Measurements from ENCODE around the gene HPS4. TPM values are rescaled to one million over a fixed set of nuclear protein-coding genes. Genes with fewer than 3 reads are reported as not detected.
"Not testable (repeated sequence)": the region's sequence is repeated elsewhere in the genome, so short reads cannot be mapped to it uniquely, and the experiment has no call there.

HPS4 gene
- total RNA-seq, 4 donors from 2014 or later, result 46.5 to 152 (median 62.9) TPM

DNA sequence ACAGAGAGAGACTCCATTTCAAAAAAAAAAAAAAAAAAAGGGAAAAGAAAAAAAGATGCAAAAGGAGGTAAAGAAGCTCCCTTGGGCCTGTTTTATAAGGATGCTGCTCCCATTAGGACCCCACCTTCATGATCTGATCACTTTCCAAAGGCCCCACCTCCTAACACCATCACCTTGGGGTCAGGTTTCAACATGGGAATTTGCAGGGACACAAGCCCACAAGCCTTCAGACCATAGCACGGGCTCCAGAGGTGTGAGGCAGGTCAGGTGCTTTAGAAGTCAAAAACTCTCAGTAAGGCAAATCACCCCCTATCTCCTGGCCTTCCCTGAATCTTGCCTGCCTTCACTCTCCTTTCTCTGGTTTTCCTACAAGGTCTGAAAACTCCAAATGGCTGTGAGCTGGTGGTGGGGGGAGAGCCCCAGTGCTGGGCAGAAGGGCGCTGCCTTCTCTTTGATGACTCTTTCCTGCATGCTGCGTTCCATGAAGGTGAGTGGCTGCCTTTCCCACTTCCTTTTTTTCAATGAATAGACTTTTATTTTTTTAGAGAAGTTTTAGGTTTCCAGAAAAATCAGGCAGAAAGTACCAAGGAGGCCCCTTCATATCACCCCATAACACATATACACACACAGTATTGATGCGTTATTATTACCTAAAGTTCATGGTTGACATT, 41.4 kb downstream of the HPS4 start:
- Histone ChIP-seq H3K9me3 (no peaks in the 10 kb centered on the region), H3K27me3 (no peaks in the 10 kb centered on the region), H3K27ac (no peak overlapping the region), H3K4me1 (peaks cover 24% of the 10 kb centered on the region), H3K36me3 (no peaks in the 10 kb centered on the region), H3K4me3 (no peak overlapping the region)
- 86% methylated on average over 4 of the region's 4 CpGs for WGBS
- DNase-seq (ENCODE audit: low spot score in 2 of 2), result no peak
- no peak for TF ChIP-seq EP300 (IDR thresholded peaks at IDR 0.05)
- TF ChIP-seq POLR2A (IDR thresholded peaks at IDR 0.05), result no peak
- TF ChIP-seq, protein P1, sequence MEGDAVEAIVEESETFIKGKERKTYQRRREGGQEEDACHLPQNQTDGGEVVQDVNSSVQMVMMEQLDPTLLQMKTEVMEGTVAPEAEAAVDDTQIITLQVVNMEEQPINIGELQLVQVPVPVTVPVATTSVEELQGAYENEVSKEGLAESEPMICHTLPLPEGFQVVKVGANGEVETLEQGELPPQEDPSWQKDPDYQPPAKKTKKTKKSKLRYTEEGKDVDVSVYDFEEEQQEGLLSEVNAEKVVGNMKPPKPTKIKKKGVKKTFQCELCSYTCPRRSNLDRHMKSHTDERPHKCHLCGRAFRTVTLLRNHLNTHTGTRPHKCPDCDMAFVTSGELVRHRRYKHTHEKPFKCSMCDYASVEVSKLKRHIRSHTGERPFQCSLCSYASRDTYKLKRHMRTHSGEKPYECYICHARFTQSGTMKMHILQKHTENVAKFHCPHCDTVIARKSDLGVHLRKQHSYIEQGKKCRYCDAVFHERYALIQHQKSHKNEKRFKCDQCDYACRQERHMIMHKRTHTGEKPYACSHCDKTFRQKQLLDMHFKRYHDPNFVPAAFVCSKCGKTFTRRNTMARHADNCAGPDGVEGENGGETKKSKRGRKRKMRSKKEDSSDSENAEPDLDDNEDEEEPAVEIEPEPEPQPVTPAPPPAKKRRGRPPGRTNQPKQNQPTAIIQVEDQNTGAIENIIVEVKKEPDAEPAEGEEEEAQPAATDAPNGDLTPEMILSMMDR (IDR thresholded peaks at IDR 0.05), result no peak
- TF ChIP-seq POLR2AphosphoS5 (IDR thresholded peaks at IDR 0.05), result no peak

DNA sequence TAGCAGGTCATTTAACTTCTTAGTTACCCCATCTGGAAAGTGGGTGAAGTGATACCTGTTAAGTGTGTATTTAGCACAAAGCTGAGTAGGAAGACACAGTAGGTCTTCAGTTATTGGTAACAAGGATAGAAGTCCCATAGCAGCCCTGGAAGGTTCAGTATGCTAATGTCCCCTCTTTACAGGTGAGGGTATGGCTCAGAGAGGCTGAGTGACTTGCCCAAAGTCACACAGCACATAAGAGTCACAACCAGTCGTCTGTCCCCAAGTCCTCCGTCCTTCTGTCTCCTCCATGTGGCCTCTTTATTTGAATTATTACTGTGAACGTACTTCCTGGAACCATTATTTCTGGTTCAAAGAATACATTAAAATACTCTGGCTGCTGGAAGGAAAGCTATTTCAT, 44.0 kb downstream of the HPS4 start:
- Histone ChIP-seq H3K27ac (peak overlapping the region; percentile 35), H3K4me1 (peaks cover 19% of the 10 kb centered on the region), H3K36me3 (no peaks in the 10 kb centered on the region), H3K9me3 (no peaks in the 10 kb centered on the region), H3K4me3 (no peak overlapping the region), H3K27me3 (no peaks in the 10 kb centered on the region)
- WGBS, result 79% methylated on average over 3 of the region's 3 CpGs
- TF ChIP-seq, protein P1 (IDR thresholded peaks at IDR 0.05), result no peak
- TF ChIP-seq POLR2AphosphoS5 (IDR thresholded peaks at IDR 0.05), result no peak
- no peak for DNase-seq (ENCODE audit: low spot score in 2 of 2)

DNA sequence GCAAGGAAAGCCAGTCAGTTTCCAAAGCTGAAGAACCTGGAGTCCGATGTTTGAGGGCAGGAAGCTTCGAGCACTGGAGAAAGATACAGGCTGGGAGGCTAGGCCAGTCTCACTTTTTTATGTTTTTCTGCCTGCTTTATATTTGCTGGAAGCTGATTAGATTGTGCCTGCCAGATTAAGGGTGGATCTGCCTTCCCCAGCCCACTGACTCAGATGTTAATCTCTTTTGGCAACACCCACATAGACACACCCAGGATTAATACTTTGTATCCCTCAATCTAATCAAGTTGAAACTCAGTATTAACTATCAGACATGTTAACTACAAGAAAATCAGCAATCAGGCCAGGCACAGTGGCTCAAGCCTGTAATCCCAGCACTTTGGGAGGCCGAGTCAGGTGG, 44.8 kb downstream of the HPS4 start:
- Histone ChIP-seq H3K4me1 (peaks cover 19% of the 10 kb centered on the region), H3K27ac (peak overlapping the region; percentile 35)
- H3K9me3 ChIP-seq; H3K4me3 ChIP-seq; H3K36me3 ChIP-seq; H3K27me3 ChIP-seq; DNase-seq (ENCODE audit: low spot score in 2 of 2): not testable (repeated sequence)
- WGBS, result 54% methylated on average over 3 of the region's 3 CpGs

DNA sequence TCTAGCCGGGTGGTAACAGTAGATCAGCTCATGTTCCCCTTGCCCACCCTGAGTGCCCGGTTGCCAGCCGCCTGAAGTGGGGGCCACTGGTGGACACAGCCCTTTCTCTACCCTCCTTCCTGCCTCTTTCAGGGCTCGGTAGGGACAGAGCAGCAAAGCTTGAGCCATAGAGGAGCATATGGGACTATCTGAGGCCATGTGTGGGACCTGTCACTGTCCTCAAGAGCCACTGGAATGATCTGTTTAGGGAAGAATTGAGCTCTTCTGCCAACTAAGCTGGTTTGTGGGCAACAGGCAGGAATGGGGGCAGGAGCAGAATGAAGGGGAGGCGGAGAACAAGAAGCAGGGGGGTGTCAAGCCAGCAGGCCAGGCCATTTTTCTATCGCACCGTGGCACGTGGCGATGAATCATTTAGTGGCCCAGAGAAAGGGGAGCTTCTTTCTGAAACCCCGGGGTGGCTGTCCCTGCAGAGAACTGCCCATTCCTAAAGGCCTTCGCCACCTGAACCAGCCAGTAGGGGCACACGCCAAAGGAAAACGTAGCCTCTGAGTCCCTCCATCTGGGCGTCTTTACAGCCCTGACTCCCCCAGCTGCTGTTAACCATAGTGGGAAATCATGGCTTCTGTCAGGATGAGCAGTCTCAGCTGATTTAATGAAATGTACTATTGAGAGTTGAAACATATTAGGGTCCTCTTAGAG, 45.7 kb downstream of the HPS4 start:
- no peaks in the 10 kb centered on the region for H3K36me3 ChIP-seq
- TF ChIP-seq EP300 (IDR thresholded peaks at IDR 0.05) (no peak), POLR2AphosphoS5 (IDR thresholded peaks at IDR 0.05) (no peak), POLR2A (IDR thresholded peaks at IDR 0.05) (no peak)
- TF ChIP-seq, protein P1 (IDR thresholded peaks at IDR 0.05), result no peak
- no peaks in the 10 kb centered on the region for H3K27me3 ChIP-seq
- H3K27ac ChIP-seq, result no peak overlapping the region
- no peak overlapping the region for H3K4me3 ChIP-seq
- WGBS, result 84% methylated on average over 14 of the region's 14 CpGs
- no peaks in the 10 kb centered on the region for H3K9me3 ChIP-seq
- DNase-seq (ENCODE audit: low spot score in 2 of 2), result no peak
- peaks cover 19% of the 10 kb centered on the region for H3K4me1 ChIP-seq

DNA sequence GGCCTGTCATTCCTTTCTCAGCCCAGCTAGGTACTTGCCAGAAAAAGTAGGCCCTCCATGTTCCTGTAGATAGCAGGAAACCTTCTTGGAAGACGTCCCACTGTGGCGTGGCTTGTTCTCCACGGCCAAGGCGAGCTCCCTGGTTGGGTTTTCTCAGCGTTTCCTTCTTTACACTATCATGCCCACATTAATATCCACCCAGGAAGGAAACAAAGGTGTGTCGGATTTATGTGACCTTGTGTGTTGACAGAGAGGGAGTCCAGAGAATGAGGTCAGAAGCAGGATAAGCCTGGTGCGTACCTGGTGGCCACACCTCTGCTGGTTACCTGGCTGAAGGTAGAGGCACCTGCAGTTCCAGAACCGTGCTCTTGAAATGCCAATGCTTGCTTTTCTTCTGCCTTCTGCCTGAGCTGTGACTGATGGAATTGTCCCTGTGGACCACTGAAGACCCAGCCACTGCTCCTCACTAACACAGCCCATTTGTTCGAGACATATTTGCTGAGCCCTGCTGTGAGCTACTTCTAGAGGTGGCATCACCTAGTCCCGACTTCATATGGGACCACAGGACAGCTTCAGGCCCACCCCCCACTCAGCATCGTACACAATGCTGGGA, 46.6 kb downstream of the HPS4 start:
- Histone ChIP-seq H3K36me3 (no peaks in the 10 kb centered on the region), H3K4me3 (no peak overlapping the region), H3K4me1 (peaks cover 19% of the 10 kb centered on the region), H3K27ac (no peak overlapping the region), H3K9me3 (no peaks in the 10 kb centered on the region), H3K27me3 (no peaks in the 10 kb centered on the region)
- 64% methylated on average over 10 of the region's 11 CpGs for WGBS
- TF ChIP-seq, protein P1 (IDR thresholded peaks at IDR 0.05), result no peak
- TF ChIP-seq POLR2AphosphoS5 (IDR thresholded peaks at IDR 0.05), result no peak
- TF ChIP-seq EP300 (IDR thresholded peaks at IDR 0.05), result no peak
- TF ChIP-seq POLR2A (IDR thresholded peaks at IDR 0.05), result no peak
- no peak for DNase-seq (ENCODE audit: low spot score in 2 of 2)
